ENCODE data around the gene PLEKHM3. TPM values are rescaled to one million over a fixed set of nuclear protein-coding genes. Genes with fewer than 3 reads are reported as not detected.

PLEKHM3 gene
- total RNA-seq, 1 donor from 2014 or later, result 19.5 TPM

DNA sequence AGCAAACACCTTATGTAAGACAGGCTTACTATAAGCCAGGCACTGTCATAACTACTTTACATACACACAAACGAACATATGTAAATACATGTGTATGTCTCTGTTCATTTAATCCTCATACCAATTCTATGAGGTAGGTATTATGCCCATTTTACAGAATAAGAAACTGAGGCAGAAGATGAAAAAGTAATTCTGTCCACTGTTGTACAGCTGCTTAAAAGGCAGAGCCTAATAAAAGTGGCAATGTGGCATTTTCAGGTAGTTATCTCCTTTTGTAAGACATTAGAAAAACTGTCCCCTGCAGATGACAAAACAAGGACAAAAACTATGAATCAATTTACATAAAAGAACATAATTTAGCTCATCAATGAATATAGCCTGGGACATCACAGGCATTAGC, 69.9 kb downstream of the PLEKHM3 start:
- Mint-ChIP-seq H3K27me3 (ENCODE audit: insufficient read depth, low read depth) (peaks cover 2% of the 10 kb centered on the region), H3K36me3 (peaks cover 3% of the 10 kb centered on the region), H3K9me3 (no peaks in the 10 kb centered on the region), H3K27ac (no peak overlapping the region), H3K4me1 (peaks cover 3% of the 10 kb centered on the region), H3K4me3 (no peak overlapping the region)
- Histone ChIP-seq H3K4me3 (no peak overlapping the region), H4K20me1 (ENCODE audit: low read depth) (no peaks in the 10 kb centered on the region), H3K36me3 (no peaks in the 10 kb centered on the region), H3K9me3 (ENCODE audit: low read depth) (no peaks in the 10 kb centered on the region), H3F3A (ENCODE audit: low read depth) (peaks cover 30% of the 10 kb centered on the region), H3K27ac (no peak overlapping the region), H2AFZ (replicated peaks) (no peak overlapping the region), H3K4me1 (peaks cover 35% of the 10 kb centered on the region), H3K9ac (no peak overlapping the region), H3K4me2 (no peak overlapping the region), H3K79me2 (ENCODE audit: low read depth) (no peaks in the 10 kb centered on the region), H3K27me3 (no peaks in the 10 kb centered on the region)
- no peak for TF ChIP-seq EZH2 (IDR thresholded peaks at IDR 0.05)
- TF ChIP-seq, protein P1, sequence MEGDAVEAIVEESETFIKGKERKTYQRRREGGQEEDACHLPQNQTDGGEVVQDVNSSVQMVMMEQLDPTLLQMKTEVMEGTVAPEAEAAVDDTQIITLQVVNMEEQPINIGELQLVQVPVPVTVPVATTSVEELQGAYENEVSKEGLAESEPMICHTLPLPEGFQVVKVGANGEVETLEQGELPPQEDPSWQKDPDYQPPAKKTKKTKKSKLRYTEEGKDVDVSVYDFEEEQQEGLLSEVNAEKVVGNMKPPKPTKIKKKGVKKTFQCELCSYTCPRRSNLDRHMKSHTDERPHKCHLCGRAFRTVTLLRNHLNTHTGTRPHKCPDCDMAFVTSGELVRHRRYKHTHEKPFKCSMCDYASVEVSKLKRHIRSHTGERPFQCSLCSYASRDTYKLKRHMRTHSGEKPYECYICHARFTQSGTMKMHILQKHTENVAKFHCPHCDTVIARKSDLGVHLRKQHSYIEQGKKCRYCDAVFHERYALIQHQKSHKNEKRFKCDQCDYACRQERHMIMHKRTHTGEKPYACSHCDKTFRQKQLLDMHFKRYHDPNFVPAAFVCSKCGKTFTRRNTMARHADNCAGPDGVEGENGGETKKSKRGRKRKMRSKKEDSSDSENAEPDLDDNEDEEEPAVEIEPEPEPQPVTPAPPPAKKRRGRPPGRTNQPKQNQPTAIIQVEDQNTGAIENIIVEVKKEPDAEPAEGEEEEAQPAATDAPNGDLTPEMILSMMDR (IDR thresholded peaks at IDR 0.05), result no peak
- no peak for TF ChIP-seq EZH2phosphoT487 (IDR thresholded peaks at IDR 0.05)
- no peak for DNase-seq (ENCODE audit: low spot score)

DNA sequence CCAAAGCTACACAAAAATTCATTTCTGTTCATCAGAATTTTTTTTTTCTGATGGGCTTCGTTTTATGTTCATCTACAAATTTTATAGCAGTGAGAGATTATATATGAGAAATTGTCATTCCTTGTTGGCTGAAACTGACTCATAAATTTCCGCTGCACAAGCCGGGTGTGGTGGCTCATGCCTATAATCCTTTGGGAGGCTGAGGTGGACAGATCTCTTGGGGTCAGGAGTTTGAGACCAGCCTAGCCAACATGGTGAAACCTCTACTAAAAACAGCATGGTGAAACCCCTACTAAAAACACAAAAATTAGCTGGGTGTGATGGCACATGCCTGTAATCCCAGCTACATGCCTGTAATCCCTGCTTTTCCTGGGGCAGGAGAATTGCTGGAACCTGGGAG, 72.0 kb downstream of the PLEKHM3 start:
- H3K27me3 Mint-ChIP-seq (ENCODE audit: insufficient read depth, low read depth), result peaks cover 2% of the 10 kb centered on the region

DNA sequence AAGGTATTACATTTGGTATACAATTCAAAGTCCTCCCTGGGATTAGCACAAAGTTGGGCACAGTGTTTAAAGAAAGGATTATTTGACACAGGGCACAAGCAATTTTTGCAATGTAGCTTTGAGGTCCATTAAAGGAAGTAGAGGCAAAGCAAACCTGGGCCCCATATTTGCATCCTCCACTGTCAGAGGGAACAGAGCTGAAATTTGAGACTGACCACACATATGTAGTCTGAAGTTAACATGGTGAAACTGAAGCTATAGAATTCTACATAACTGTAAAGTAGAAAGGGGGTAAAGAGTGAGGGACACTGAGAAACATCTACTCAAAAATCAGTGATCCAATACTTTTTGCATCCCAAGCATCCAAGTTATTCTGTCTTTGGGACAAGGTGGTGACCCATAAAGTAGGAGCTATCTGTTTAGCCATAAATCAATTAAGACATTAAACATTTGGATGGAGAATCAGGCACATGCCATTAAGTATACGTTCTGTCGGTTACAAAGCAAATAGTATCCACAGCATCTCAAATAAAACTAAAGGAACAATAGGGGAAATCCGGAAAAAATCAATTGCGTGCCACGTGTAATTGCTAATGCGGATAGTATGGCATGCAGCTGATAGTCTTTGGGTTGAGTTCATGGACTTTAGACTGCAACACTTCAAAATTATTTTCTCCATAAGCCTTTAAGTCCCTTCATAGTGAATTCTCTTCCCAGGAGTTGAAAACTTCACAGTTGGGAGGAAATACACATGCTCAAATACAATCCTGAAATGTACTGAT, 72.6 kb downstream of the PLEKHM3 start:
- peaks cover 2% of the 10 kb centered on the region for H3K27me3 Mint-ChIP-seq (ENCODE audit: insufficient read depth, low read depth)
- no peak overlapping the region for H3K9ac ChIP-seq
- no peak overlapping the region for H3K4me3 ChIP-seq
- peaks cover 3% of the 10 kb centered on the region for H3K4me1 Mint-ChIP-seq
- H3K9me3 Mint-ChIP-seq, result no peaks in the 10 kb centered on the region
- H3K4me1 ChIP-seq, result peaks cover 39% of the 10 kb centered on the region
- no peaks in the 10 kb centered on the region for H4K20me1 ChIP-seq (ENCODE audit: low read depth)
- H2AFZ ChIP-seq (replicated peaks), result no peak overlapping the region
- no peaks in the 10 kb centered on the region for H3K79me2 ChIP-seq (ENCODE audit: low read depth)
- no peak for DNase-seq (ENCODE audit: low spot score)
- TF ChIP-seq, protein P1 (IDR thresholded peaks at IDR 0.05), result no peak
- TF ChIP-seq EZH2 (IDR thresholded peaks at IDR 0.05), result no peak
- TF ChIP-seq EZH2phosphoT487 (IDR thresholded peaks at IDR 0.05), result no peak
- no peaks in the 10 kb centered on the region for H3K9me3 ChIP-seq (ENCODE audit: low read depth)
- H3K4me3 Mint-ChIP-seq, result no peak overlapping the region
- peak overlapping the region; percentile 83 for H3K27ac ChIP-seq
- H3K27ac Mint-ChIP-seq, result no peak overlapping the region
- peaks cover 44% of the 10 kb centered on the region for H3F3A ChIP-seq (ENCODE audit: low read depth)
- no peak overlapping the region for H3K4me2 ChIP-seq
- no peaks in the 10 kb centered on the region for H3K27me3 ChIP-seq
- peaks cover 3% of the 10 kb centered on the region for H3K36me3 Mint-ChIP-seq
- H3K36me3 ChIP-seq, result no peaks in the 10 kb centered on the region

More for the DNA sequence above, 72.0 kb downstream of the PLEKHM3 start:
- no peak overlapping the region for H3K27ac ChIP-seq
- H3K9ac ChIP-seq, result no peak overlapping the region
- H3K4me1 ChIP-seq, result peaks cover 37% of the 10 kb centered on the region
- no peak overlapping the region for H2AFZ ChIP-seq (replicated peaks)
- no peaks in the 10 kb centered on the region for H3K36me3 ChIP-seq
- no peaks in the 10 kb centered on the region for H3K9me3 Mint-ChIP-seq
- no peaks in the 10 kb centered on the region for H3K79me2 ChIP-seq (ENCODE audit: low read depth)
- H3K4me2 ChIP-seq, result no peak overlapping the region
- H3K4me3 Mint-ChIP-seq, result no peak overlapping the region
- H4K20me1 ChIP-seq (ENCODE audit: low read depth), result no peaks in the 10 kb centered on the region
- peaks cover 44% of the 10 kb centered on the region for H3F3A ChIP-seq (ENCODE audit: low read depth)
- H3K4me1 Mint-ChIP-seq, result peaks cover 3% of the 10 kb centered on the region
- H3K9me3 ChIP-seq (ENCODE audit: low read depth), result no peaks in the 10 kb centered on the region
- no peak for DNase-seq (ENCODE audit: low spot score)
- H3K27ac Mint-ChIP-seq, result no peak overlapping the region
- no peak overlapping the region for H3K4me3 ChIP-seq
- TF ChIP-seq EZH2 (IDR thresholded peaks at IDR 0.05) (no peak), EZH2phosphoT487 (IDR thresholded peaks at IDR 0.05) (no peak)
- TF ChIP-seq, protein P1 (IDR thresholded peaks at IDR 0.05), result no peak
- no peaks in the 10 kb centered on the region for H3K27me3 ChIP-seq
- H3K36me3 Mint-ChIP-seq, result peaks cover 3% of the 10 kb centered on the region
